GM21367 (cell line): ENCODE data around the gene NBL1.

Experiments
- ATAC-seq: cut with Tn5 transposase; IDR thresholded peaks from one replicate; pipeline ENCODE4 v1.9.1; 2021; ENCODE audit not compliant: unreplicated experiment

Gene NBL1

DNA sequence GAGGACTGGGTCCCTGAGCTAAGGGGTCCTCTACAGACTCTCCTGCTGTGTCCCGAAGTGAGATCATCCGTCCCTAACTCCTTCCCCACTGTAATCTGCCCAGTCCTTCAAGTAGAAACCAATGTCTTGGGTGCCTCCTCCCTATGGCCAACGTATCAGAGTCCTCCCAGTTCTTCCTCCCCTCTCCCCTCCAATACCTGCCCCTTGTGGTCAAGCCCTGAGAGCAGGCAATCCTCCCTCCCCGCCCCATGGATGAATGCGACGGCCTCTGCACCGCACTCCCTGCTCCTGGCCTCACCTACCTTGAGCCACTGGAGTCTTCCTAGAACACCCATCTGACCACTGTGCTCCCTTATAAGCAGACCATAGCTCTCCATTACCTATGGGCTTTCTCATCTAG is 51.7 kb downstream of the NBL1 start:
- no peak for ATAC-seq

DNA sequence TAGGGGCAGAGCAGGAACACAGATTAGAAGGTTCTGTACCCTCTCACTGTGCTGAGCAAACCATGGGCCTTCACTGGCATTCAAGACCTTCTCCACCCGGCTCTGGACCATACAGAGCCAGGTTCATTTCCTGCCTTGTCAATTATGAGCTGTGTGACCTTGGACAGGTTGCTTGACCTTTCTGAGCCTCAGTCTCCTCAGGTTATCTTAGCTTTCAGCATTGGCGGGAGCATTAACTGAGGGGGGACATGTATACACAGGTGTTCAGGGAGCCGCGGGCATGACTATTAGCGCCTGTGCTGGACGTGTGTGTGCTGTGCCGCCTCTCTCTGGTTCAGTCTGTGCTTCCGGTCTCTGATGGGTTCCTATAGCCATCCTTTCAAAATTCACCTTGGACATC is 52.7 kb downstream of the NBL1 start:
- ATAC-seq, result no peak

DNA sequence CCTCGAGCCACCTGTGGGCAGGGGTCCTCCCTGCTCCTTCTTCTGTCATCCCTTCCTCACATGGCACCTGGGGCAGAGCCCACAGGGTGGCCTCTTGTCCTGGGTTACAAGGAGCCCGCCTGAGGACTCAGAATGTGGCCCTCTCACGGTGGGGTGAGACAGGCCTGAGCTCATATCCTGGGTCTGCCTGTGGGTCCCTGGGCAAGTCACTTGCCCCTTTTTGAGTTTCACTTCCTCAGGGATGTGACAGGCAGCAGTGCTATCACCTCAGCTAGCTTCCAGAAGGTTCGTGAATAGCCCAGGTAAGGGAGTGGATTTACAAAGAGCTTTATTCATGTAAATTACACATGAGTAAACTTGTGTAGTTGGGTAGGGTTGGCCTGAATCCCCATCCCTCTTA is 54.1 kb downstream of the NBL1 start:
- no peak for ATAC-seq

DNA sequence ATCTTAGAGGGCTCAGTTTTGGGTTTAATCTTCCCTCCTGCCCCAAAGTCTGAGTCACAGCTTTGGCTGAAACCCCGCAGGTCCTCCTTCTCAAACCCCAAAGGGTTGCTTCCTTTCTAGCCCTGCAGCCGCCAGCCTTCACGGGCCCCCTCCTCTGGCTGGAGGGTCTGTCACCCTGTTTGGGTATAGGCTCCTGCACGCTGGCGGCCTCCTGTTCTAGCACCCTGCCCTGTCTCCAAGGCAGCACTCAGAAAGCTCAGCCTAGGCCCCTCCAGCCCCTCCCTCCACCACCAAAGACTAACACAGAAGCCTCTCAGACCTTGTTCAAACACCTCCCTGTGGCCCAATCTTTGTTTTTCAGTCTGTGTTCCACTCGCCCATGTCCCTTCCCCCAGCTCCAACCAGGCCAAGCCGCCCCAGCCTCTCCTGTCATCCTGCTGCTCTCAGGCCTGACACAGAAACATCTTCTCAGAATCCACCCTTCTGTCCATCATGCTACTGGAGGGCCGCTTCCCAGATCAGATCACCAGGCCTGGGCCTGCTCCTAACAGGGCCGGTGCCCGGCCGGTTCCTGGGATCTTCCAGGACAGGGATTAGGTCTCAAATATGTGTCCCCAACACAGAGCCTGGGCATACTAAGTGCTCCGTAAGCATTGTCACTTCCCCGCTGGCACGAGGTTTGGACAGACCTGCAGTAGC is 56.1 kb downstream of the NBL1 start:
- ATAC-seq, result no peak

DNA sequence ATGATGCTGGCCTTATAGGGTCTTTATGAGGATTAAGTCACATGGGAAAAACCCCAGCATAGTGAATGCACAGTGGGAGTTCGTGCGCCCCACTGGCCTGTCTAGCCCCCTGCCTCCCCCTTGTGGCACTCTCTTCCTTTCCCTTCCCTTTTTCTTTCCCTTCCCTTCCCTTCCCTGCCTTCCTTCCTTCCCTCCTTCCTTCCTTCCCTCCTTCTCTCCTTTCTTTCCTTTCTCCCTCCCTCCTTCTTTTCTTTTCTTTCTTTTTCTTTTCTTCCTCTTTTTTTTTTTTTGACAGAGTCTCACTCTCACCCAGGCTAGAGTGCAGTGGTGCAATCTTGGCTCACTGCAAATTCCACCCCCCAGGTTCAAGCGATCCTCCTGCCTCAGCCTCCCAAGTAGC is 59.2 kb downstream of the NBL1 start:
- ATAC-seq, result no peak

DNA sequence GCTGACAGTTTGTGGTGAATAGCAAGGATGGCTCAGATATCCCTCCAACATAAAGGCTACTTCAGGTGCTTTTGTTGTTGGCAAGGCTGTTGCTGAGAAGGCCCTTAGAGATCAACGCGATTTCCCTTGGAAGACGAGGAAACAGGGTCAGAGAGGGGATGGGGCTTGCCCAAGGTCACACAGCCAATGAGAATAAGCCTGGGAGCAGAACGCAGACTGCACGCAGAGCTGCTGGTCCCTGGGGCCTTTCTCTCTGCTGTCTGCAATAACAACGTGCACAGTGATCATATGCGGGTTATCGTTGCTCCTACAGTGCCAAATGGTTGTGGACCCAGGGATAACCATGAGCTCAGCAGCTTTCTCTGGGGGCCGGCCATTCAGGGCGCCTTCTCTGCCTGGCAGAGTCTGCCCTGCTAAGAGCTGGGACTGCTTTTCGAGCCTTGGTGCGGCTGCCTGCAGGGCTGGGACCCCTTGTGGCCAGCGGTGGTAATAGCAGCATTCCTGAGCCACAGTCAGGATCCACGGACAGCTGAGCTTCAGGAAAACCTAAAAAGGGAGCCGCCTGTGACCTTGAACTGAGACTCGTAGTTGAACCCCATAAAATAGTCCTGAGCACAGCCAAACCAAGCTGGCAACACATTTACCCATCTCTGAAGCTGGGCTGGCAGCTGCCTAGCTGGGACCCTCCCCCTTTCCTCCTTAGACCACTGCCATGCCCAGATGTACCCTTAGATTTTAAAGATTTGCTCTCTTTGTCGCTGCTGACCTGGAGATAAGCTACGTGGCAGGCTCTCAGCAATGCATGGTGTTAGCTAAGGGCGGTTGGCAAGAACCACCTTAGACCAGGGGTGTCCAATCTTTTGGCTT is 60.4 kb downstream of the NBL1 start:
- no peak for ATAC-seq

DNA sequence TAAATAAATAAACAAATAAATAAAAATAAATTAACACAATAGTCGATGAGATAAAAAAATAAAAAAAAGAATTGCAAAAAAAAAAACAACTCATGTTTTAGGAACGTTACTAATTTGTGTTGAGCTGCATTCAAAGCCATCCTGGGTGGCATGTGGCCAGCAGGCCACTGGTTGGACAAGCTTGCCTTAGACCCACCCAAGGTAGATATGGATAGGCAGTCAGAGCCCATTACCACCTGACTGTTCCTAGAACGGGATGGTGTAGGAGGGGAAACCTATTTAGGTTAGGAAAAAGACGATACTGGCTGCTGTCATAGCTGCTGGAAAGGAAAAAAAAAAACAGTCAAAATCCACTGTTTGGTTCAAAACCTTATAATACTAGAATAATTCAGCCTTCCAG is 61.4 kb downstream of the NBL1 start:
- no peak for ATAC-seq

DNA sequence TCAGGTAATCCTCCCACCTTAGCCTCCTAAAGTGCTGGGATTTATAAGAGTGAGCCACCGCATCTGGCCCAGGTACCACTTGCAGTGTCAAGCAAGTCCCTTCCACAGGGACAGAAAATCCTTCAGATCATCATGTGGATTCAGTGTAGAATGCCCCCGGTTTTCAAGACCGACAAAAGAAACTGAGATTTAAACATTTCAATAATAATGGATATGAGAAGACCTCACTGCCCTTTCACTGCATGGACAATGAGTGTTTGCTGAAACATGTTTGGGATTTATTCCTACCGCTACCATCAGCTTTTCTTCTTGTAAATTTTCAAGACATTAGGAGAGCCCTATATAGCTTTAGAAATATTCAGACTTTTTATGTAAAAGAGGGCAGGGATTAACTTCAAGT is 62.0 kb downstream of the NBL1 start:
- no peak for ATAC-seq
